ENCODE results near the gene ALDH4A1.

The ALDH4A1 gene

GRCh38 chr1:18920931-18921330, 18.6 kb upstream of the ALDH4A1 start:
- no peak for DNase-seq

DNA sequence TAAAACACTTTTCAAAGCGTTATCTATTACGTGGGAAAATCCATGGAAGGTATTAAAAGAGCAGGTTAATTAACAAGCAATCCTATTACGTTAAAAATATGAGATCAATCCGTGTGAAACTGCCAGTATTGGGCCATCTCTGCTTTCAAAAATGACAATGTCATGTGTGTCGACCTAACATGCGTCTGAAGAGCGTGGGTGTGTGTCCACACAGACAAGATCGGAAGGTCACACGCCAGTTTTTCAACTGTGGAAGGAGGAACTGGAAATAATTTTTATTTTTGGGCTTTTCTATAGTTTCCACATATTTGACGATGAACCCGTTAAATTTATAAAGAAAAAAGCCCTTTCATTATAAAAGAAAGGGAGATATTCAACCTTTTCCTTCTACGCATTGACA, 17.6 kb upstream of the ALDH4A1 start:
- no peak for DNase-seq

DNA sequence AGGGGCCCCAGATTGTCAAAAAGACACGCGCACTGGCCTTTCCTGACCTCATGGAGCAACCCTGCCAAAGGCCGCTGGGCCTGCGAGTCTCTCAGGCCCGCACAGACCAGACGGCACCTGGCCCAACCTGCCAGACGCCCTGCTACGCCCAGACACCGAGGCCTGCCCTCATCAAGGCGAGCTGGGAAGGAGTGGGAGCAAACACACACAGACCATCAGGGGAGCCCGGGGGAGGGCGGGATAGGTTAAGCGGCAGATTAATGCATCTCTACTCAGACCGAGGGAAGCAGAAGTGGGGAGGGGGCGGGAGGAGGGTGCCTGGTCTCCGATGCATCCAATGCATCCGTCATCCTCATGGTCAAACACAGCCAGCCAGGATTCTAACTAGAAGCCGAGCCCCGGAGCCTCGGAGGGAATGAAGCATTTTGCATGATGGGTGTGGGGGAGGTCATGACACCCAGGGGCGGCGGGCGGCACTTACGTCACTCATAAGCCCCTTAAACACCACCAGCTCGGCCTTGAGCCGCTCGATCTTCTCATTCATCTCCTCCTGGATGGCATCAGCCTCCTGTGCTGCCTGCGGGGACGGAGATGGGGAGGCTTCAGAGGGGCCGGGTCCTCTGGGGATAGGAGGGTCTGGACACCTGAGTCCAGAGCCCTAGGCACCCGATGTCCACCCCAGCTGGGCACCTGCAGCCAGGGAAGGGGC, 17.0 kb upstream of the ALDH4A1 start:
- DNase-seq = no peak

GRCh38 chr1:18918417-18918816, 16.1 kb upstream of the ALDH4A1 start:
- DNase-seq = no peak

- no peak for DNase-seq
These were observed 14.9 kb upstream of the ALDH4A1 start for GRCh38 chr1:18917071-18917799.

DNA sequence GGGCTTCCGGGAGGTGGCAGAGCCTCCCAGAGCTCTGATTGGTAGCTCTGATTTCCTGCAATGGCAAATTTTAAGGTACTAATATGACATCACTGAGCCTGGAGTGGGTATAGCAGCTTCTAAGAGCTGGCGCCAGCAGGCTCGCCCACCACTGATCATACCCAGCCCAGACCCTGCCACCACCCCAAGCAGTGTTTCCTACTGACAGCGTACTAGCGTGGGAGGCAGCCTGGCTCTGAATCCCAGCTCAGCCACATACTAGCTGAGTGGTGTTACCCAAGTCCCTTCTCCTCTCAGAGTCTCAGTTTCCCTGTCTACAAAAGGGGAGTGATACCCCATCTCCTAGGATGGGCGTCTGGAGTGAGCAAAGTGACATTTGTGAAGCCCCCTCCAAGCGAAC, 13.0 kb upstream of the ALDH4A1 start:
- no peak for DNase-seq

DNA sequence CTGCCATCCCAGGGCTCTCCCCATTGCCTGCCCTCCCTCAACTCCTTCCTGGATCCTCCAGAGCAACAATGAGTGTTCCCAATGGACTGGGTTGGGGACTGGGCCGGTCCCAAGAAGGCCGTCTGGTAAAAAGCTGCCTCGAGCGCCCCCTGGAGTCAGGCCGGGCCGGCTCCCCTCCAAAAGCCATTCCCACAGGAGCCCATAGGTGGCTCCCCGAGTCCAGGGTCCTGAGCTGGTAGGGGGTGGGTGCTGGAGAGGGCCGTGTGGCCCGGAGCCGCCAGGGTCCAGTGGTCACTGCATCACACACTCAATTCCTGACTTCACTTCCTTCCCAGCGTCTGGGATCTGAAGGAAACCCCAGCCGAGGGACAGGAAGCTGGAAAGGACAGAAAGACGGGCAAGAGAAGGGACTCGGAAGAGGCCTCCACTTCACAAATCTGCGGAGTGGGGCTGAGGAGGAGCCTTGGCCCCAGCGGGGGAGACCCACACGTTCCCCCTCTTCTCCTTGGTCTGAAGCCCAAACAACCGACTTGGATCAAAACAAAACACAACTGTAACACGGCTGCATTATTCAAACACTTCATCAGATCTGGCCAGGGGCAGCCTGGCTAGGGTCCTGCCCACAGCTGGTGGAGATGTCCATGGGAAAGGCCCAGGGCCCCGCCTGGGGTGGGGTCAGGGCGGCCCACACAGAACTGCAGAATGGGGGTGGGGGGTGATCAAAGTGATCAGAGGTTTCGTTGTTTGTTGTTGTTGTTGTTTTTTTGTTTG, 10.9 kb upstream of the ALDH4A1 start:
- DNase-seq = peak; percentile 72 to 80

- no peak for DNase-seq
These were observed 10.2 kb upstream of the ALDH4A1 start for GRCh38 chr1:18912550-18912949.

GRCh38 chr1:18908911-18909771, 6.8 kb upstream of the ALDH4A1 start:
- DNase-seq = peak in 1 of 2 donors; percentile 26

DNA sequence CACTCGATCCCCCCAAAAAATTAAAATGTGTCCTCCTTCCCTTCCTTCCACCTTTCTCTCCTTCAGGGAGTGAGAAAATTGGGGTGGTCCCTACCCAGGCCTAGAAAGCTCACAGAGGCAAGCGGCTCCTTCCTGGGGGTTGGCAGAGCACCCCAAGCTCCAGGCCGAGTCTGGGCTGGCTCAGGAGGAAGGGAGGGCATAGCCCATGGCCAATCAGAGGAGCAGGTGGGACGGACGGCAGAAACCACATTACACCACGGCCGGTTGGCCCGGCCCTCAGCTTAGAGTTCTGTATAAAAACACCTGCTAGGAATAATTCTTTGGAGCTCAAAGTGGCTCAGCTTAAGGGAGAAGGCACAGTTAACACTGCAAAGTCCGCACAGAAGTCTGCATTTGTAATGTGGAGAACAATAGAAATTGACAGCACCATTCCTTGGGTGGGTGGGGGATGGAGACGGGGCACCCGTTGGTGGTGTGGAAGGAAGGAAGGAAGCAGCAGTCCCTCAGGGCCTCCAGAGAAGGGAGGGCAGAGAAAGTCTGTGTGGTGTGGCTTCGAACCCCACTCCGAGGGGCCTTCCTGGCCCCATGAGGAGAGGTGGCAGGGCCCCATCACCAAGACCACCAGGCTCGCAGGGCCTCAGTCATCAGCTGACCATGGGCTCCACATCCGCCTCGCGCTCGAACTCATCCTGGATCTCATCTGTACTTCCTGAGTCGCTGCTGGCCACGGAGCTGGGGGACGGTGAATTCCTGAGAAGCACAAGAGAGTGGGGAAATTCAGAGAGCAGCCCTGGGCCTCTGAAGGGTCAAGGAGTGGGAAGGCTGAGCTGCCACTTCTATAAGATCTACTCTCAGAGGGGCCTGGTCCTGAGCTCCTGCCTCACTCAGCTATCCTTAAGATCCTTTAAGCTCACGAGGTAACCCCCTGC, 5.8 kb upstream of the ALDH4A1 start:
- no peak for DNase-seq

DNA sequence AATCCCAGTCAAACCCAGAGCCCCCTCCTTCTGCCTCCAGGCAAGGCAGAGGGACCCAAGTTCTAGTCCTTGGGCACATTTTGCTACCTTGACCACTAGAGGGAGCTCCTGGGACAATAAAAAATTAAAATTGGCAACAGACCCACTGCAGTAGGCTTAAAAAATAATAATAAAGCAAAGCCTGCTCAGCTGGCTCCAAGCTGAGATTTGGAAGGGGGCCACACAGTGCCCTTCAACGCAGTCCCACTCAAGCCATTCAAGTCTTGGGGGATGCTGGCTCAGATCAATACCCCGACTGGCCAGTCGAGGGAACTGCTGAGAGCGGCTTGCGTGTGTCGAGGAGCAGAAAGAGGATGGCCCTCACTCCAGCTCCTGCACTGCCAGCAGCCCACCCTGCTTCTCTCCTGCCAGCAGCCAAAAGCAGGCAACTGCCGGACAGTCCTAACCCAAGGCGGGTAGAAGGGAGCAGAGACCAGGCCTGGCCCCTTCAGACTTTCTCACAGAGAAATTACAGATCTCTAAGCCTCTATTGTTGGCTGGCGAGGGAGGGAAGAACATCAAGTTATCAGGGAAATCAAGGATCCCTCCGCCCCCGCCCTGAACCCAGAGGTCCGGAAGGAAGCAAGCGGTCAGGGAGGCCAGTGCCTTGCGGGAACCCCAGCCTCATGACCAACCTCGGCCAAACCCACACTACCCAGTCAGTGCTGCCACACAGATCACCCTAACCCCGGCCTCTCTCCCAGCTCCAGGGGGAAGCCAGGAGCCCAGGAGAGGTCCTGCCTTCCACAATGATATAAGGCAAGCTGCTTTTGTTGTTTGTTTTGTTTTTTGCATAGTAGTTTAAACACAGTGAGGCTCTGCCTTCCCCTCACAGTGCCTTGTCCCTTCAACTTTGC, 4.9 kb upstream of the ALDH4A1 start:
- DNase-seq = peak; percentile 52 to 73

DNA sequence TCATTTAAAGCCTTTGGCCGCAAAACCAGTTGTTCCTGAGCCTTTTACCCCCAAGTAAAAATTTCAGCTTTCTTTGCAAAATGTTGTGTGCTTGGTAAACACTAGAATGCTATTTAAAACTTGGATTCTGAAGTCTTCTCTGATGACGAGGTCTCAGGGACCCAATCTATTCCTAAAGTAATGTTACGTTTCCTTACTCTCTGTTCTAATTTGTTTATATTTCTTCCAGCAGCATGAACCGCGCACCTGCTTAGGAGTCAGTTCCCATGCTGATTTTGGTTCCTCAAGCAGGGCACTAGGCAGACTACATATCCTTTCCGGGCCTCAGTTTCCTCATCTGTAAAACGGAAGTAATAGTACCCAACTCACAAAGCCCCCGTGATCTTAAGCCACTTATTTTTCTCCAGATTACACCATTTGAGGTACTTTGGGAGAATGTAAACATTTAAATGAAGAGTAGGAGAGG, 969 bp upstream of the ALDH4A1 start:
- no peak for DNase-seq

- no peak for DNase-seq
These were observed 318 bp downstream of the ALDH4A1 start for GRCh38 chr1:18901952-18902522.

GRCh38 chr1:18901147-18901951, 1.0 kb downstream of the ALDH4A1 start:
- DNase-seq = no peak

DNA sequence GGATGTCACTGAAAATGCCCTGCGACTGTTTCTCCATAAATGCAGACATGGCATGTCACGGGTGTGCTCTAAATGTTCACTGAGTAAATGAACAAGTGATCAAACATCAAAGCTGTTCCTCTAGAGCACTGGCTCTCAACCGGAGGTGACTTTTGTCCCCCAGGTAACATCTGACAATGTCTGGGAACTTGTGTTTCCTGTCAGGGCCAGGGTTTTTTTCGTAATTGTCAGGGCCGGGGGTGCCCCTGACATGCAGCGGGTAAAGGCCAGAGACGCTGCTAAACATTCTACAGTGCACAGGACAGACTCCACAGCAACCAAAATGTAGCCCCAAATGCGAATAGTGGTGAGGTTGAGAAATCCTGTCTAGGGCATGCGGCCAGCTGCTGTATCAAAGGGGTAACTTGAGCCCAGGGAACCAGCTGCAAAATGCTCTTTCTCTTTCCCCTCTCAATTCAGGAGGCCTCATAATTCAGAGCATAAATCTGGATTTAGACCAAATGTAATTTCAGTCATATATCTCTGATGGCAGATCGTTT, 2.0 kb downstream of the ALDH4A1 start:
- DNase-seq = no peak

GRCh38 chr1:18899363-18900049, 2.8 kb downstream of the ALDH4A1 start:
- no peak for DNase-seq

- no peak for DNase-seq
These were observed 3.8 kb downstream of the ALDH4A1 start for GRCh38 chr1:18898567-18898966.

GRCh38 chr1:18895317-18895716, 7.0 kb downstream of the ALDH4A1 start:
- no peak for DNase-seq

All from activated CD4-positive, alpha-beta T cell treated with anti-CD3 and anti-CD28 coated beads for 4 hours (primary cell).